Right lobe of liver (tissue), 6 donors: ENCODE data around the gene BTD. TPM values are rescaled to one million over a fixed set of nuclear protein-coding genes. Genes with fewer than 3 reads are reported as not detected.

Experiments
- ATAC-seq, 4 donors: fragments of 200-7000 bp; cut with Tn5 transposase; one replicate each; pipeline ENCODE4 v1.9.1; 2020; ENCODE audit warnings: mild to moderate bottlenecking in 4 of 4, moderate library complexity in 4 of 4
- DNase-seq, 3 donors: peaks; one replicate each; pipeline ENCODE4 v3.0.0-alpha.2; 2020
- H3K27ac ChIP-seq, 3 donors: fragments of 200-600 bp; one replicate each; pipeline ENCODE4 v1.8.0; 2022
- H3K27me3 ChIP-seq, 2 donors: fragments of 200-600 bp; one replicate each; pipeline ENCODE4 v1.8.0; 2022
- H3K36me3 ChIP-seq, 4 donors: fragments of 200-600 bp; sonication (generic) in 1 of 4; one replicate each; pipeline versions ENCODE4 v1.5.1 to v1.8.0; 2017 to 2022; ENCODE audit warnings: control low read depth in 1 of 4
- H3K4me1 ChIP-seq, 4 donors: fragments of 200-600 bp; sonication (generic) in 1 of 4; one replicate each; pipeline versions ENCODE4 v1.5.1 to v1.8.0; 2017 to 2022; ENCODE audit warnings: control low read depth in 1 of 4
- H3K4me3 ChIP-seq, 3 donors: fragments of 200-600 bp; one replicate each; pipeline ENCODE4 v1.8.0; 2022
- H3K9me3 ChIP-seq, 4 donors: fragments of 200-600 bp; sonication (generic) in 1 of 4; one replicate each; pipeline versions ENCODE4 v1.5.1 to v1.8.0; 2017 to 2022; ENCODE audit warnings: control low read depth in 1 of 4
- CTCF ChIP-seq, 4 donors: fragments of 200-600 bp in 3 of 4; fragments of 450-650 bp in 1 of 4; IDR thresholded peaks; one replicate each; pipeline versions ENCODE4 v1.5.1 to v1.8.0; 2016 to 2022; ENCODE audit warnings: antibody characterized with exemption in 4 of 4, mild to moderate bottlenecking in 2 of 4
- POLR2A ChIP-seq: fragments of 450-650 bp; IDR thresholded peaks from one replicate; pipeline ENCODE4 v1.6.1; 2017; ENCODE audit warnings: antibody characterized with exemption, mild to moderate bottlenecking
- WGBS: methylation state at CpG from one replicate; pipeline ENCODE4 v1.1.6; 2018; ENCODE audit warnings: low coverage, low lambda C conversion rate; ENCODE audit not compliant: insufficient coverage; ENCODE audit errors: missing lambda C conversion rate; 5-methylcytosine and 5-hydroxymethylcytosine counted together
- intact Hi-C, 2 donors: fragments of 100-400 bp; cut with DNase I; formaldehyde crosslinking; loops; one replicate each; pipeline versions ENCODE4 v1.11.2 to v1.14.1; 2022
- total RNA-seq, 6 experiments: library from RNA; depleted of rRNA in 2 of 6; stranded (reverse); fragments of >200 nt in 2 of 6; fragmentation: NEBNext Ultra II Directional in 3 of 6; extraction: Animal tissue kit (Norgen Biotek cat#: 25700) in 3 of 6; gene quantifications; one replicate each; pipeline versions ENCODE4 v1.1.0 to v1.2.4, GENCODE V29; 2016 to 2023
- donor health status: DM: no; HTN: yes; CAD: no.
- donor health status: DM: no; HTN: no; CAD: no.
- donor health status: DM: no; HTN: no; CAD: no.
- donor health status: DM: no; HTN: yes; CAD: no.
- donor health status: DM: no; HTN: yes; CAD: no.

BTD gene
- total RNA-seq, 6 experiments from 2014 or later: 47.5 to 70.3 (median 54.5) TPM

GRCh38 chr3:15664144-15664543, 62.6 kb downstream of the BTD start:
- Histone ChIP-seq H3K9me3 (no peaks in the 10 kb centered on the region), H3K36me3 (peaks cover 0 to 7% (median 4%) of the 10 kb centered on the region in 4 donors), H3K27ac (no peak overlapping the region), H3K4me1 (no peaks in the 10 kb centered on the region), H3K4me3 (no peak overlapping the region), H3K27me3 (no peaks in the 10 kb centered on the region)
- no peak for DNase-seq
- 100% methylated on average over 1 of the region's 1 CpG for WGBS
- no peak for ATAC-seq
- TF ChIP-seq POLR2A: no peak
- no peak for TF ChIP-seq CTCF (IDR thresholded peaks at IDR 0.05)
- intact Hi-C loops: no loop called here

- Histone ChIP-seq H3K36me3 (peaks cover 0 to 7% (median 4%) of the 10 kb centered on the region in 4 donors), H3K4me1 (no peaks in the 10 kb centered on the region), H3K4me3 (no peak overlapping the region), H3K27me3 (no peaks in the 10 kb centered on the region), H3K9me3 (no peaks in the 10 kb centered on the region), H3K27ac (no peak overlapping the region)
- TF ChIP-seq CTCF (IDR thresholded peaks at IDR 0.05): no peak
- ATAC-seq (no peak), DNase-seq (no peak)
- WGBS: 90% methylated on average over 2 of the region's 5 CpGs
- intact Hi-C loops: no loop called here
These were observed 64.1 kb downstream of the BTD start for GRCh38 chr3:15665510-15666150.

- Histone ChIP-seq H3K9me3 (no peaks in the 10 kb centered on the region), H3K27me3 (no peaks in the 10 kb centered on the region), H3K4me1 (no peaks in the 10 kb centered on the region), H3K27ac (no peak overlapping the region), H3K4me3 (no peak overlapping the region), H3K36me3 (peaks cover 0 to 7% (median 4%) of the 10 kb centered on the region in 4 donors)
- WGBS: 78% methylated on average over 3 of the region's 5 CpGs
- DNase-seq: no peak
- no peak for ATAC-seq
- intact Hi-C loops: no loop called here
- TF ChIP-seq POLR2A: no peak
- TF ChIP-seq CTCF (IDR thresholded peaks at IDR 0.05): no peak
These were observed 64.7 kb downstream of the BTD start for GRCh38 chr3:15666277-15666676.

- no peak for TF ChIP-seq CTCF (IDR thresholded peaks at IDR 0.05)
- no peak for TF ChIP-seq POLR2A
- no peaks in the 10 kb centered on the region for H3K9me3 ChIP-seq
- H3K36me3 ChIP-seq: peaks cover 0 to 7% (median 4%) of the 10 kb centered on the region in 4 donors
- H3K4me3 ChIP-seq: no peak overlapping the region
- intact Hi-C loops: no loop called here
- no peaks in the 10 kb centered on the region for H3K4me1 ChIP-seq
- no peak overlapping the region for H3K27ac ChIP-seq
- WGBS: 69% methylated on average over 3 of the region's 3 CpGs
- no peaks in the 10 kb centered on the region for H3K27me3 ChIP-seq
- DNase-seq (no peak), ATAC-seq (no peak)
These were observed 65.9 kb downstream of the BTD start for GRCh38 chr3:15667484-15667883.

- Histone ChIP-seq H3K9me3 (no peaks in the 10 kb centered on the region), H3K36me3 (peaks cover 0 to 36% (median 10%) of the 10 kb centered on the region in 4 donors), H3K4me3 (no peak overlapping the region), H3K4me1 (no peaks in the 10 kb centered on the region), H3K27me3 (no peaks in the 10 kb centered on the region), H3K27ac (no peak overlapping the region)
- no peak for ATAC-seq
- TF ChIP-seq CTCF (IDR thresholded peaks at IDR 0.05): no peak
- TF ChIP-seq POLR2A: no peak
- intact Hi-C loops: no loop called here
- DNase-seq: no peak
- 80% methylated on average over 1 of the region's 1 CpG for WGBS
These were observed 72.0 kb downstream of the BTD start for GRCh38 chr3:15673536-15673935.
